Stimulated activated CD4-positive, alpha-beta T cell treated with anti-CD3 and anti-CD28 coated beads, Interleukin-2, amount 100 ng/mL, for 24 hours (primary cell): Measurements from ENCODE around the gene ELAVL1.

Source experiments
- DNase-seq, 2 donors: peaks; one replicate each; pipeline ENCODE4 v3.0.0-alpha.2; 2020

ELAVL1 gene

GRCh38 chr19:7983995-7984837, 21.2 kb downstream of the ELAVL1 start:
- DNase-seq = no peak

GRCh38 chr19:7983286-7983950, 22.0 kb downstream of the ELAVL1 start:
- no peak for DNase-seq

GRCh38 chr19:7982651-7983099, 22.8 kb downstream of the ELAVL1 start:
- no peak for DNase-seq

GRCh38 chr19:7982103-7982502, 23.3 kb downstream of the ELAVL1 start:
- no peak for DNase-seq

GRCh38 chr19:7981661-7982060, 23.8 kb downstream of the ELAVL1 start:
- DNase-seq = no peak

GRCh38 chr19:7981199-7981598, 24.2 kb downstream of the ELAVL1 start:
- DNase-seq = no peak

GRCh38 chr19:7980635-7981121, 24.8 kb downstream of the ELAVL1 start:
- no peak for DNase-seq

GRCh38 chr19:7980168-7980567, 25.3 kb downstream of the ELAVL1 start:
- DNase-seq = no peak

- no peak for DNase-seq
These were observed 25.9 kb downstream of the ELAVL1 start for GRCh38 chr19:7979559-7979958.

- no peak for DNase-seq
These were observed 26.4 kb downstream of the ELAVL1 start for GRCh38 chr19:7979011-7979410.

GRCh38 chr19:7978179-7978825, 27.1 kb downstream of the ELAVL1 start:
- no peak for DNase-seq

- DNase-seq = no peak
These were observed 27.8 kb downstream of the ELAVL1 start for GRCh38 chr19:7977723-7978040.

- DNase-seq = no peak
These were observed 28.3 kb downstream of the ELAVL1 start for GRCh38 chr19:7977021-7977722.

GRCh38 chr19:7976461-7976860, 29.0 kb downstream of the ELAVL1 start:
- DNase-seq = no peak

- DNase-seq = no peak
These were observed 30.4 kb downstream of the ELAVL1 start for GRCh38 chr19:7975037-7975436.

GRCh38 chr19:7973883-7974282, 31.6 kb downstream of the ELAVL1 start:
- DNase-seq = no peak

GRCh38 chr19:7971553-7972520, 33.6 kb downstream of the ELAVL1 start:
- no peak for DNase-seq

- peak; percentile 37 to 42 for DNase-seq
These were observed 34.6 kb downstream of the ELAVL1 start for GRCh38 chr19:7970716-7971448.

- no peak for DNase-seq
These were observed 35.9 kb downstream of the ELAVL1 start for GRCh38 chr19:7969555-7969939.

- DNase-seq = no peak
These were observed 36.5 kb downstream of the ELAVL1 start for GRCh38 chr19:7968796-7969554.
